COR-L47 (cell line): ENCODE results near the gene SLC35F4.
"Not testable (repeated sequence)": the region's sequence is repeated elsewhere in the genome, so short reads cannot be mapped to it uniquely, and the experiment has no call there.

Source experiments
- DNase-seq: peaks from one replicate; lab custom pipeline; 2025; lab: John Stamatoyannopoulos, UW

SLC35F4 gene

GRCh38 chr14:57725399-57726077, 140.4 kb downstream of the SLC35F4 start:
- DNase-seq = no peak

DNA sequence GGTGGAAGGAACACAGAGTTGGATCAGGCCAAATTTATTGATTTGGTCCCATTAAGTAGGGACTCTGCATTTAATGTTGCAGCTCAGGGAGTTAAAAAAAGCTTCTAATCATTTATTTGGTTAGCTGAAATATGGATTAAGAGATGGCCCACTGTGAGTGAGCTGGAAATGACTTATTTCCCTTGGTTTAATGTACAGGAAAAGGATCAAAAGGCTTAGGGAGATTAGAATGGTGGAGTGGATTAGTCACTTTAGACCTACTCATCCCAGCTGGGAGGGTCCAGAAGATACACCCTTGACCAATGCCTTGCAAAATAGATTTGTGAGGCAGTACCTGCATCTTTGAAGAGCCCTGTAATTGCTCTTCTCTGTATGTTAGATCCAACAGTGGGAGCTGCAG, 143.8 kb downstream of the SLC35F4 start:
- DNase-seq = not testable (repeated sequence)

- DNase-seq = peak; percentile 4
Observed at GRCh38 chr14:57714487-57714931, 151.4 kb downstream of the SLC35F4 start.

- no peak for DNase-seq
Observed at GRCh38 chr14:57712698-57713097, 153.2 kb downstream of the SLC35F4 start.

GRCh38 chr14:57712102-57712501, 153.8 kb downstream of the SLC35F4 start:
- no peak for DNase-seq

DNA sequence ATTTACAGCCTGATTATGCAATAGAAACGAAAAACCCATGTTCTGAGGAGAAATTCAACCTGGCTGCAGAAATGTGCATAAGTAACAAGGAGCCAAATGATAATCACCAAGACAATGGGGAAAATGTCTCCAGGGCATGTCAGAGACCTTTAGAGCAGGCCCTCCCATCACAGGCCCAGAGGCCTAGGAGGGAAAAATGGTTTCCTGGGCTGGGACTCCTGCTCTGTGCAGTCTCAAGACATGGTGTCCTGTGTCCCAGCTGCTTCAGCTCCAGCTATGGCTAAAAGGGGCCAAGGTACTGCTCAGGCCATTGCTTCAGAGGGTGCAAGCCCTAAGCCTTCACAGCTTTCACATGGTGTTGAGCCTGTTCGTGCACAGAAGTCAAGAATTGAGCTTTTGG, 156.0 kb downstream of the SLC35F4 start:
- DNase-seq = no peak

- not testable (repeated sequence) for DNase-seq
Observed at GRCh38 chr14:57709086-57709485, 156.8 kb downstream of the SLC35F4 start.

GRCh38 chr14:57707219-57707618, 158.7 kb downstream of the SLC35F4 start:
- DNase-seq = no peak

GRCh38 chr14:57704763-57705162, 161.1 kb downstream of the SLC35F4 start:
- DNase-seq = no peak

DNA sequence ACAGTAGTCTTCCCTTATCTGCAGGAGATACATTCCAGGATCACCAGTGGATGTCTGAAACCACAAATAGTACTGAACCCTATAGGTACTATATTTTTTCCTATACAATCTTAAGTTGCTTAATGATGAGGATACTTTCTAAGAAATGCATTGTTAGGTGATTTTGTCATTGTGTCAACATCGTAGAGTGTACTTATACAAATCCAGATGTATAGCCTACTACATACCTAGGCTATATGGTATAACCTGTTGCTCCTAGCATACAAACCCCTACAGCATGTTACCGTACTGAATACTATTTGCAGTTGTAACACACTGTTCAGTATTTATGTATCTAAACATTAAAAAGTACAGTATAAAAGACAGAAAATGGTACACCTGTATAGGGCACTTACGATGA, 165.9 kb downstream of the SLC35F4 start:
- DNase-seq = no peak

DNA sequence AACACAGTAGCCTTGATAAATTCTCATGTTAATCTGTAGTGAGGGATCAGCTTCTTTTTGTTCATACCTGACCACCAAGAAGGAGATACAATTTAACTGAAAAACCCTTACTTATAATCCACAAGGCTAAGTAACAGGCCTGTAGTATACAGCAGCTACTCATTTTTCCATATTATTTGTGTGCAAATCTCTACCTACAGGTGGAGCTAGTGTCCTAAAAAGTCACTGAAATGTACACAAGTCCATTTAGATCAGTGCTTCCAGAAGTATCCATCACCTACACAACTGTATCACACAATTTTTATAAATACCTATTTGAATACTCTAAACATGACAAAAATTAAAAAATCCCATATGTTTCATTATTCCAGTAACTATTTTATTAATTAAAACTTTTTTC, 173.2 kb downstream of the SLC35F4 start:
- DNase-seq = peak; percentile 24

DNA sequence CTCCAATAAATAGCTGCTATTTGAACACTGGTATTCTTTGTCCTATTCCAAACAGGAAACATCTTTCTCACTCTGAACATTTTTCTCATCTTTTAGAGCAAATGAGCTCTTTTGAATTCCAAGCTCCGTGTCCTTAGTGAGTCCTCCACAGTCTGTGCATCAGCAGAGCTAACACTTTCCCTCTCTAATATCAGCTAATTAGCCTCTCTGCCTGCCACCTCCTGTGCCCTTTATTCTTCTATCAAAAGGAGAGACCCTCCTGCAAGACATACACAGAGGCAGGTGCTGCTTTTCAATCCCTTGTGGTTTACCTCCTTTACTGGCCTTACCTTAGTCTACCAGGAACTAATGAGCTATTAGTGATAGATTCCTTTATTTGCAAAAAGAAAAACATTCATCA, 178.5 kb downstream of the SLC35F4 start:
- no peak for DNase-seq

DNA sequence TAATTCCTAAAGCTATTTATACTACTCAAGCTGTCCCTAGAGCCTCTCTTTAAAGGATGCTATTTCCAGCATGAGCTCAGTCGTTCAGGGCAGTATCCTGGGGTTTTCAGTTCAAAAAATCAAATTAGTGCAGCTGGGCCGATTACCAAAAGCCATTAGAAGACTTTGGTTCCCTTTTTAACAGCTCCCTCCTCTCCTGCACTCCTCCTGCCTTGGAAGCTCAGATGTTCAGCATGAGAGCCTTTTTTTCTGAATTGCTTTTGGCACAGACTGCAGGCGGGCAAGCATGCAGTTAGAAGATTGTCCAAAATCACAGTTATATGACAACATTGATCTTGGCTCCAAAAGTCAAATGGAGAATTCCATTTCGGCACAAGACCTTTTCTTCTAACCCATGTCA, 179.6 kb downstream of the SLC35F4 start:
- peak; percentile 12 for DNase-seq

DNA sequence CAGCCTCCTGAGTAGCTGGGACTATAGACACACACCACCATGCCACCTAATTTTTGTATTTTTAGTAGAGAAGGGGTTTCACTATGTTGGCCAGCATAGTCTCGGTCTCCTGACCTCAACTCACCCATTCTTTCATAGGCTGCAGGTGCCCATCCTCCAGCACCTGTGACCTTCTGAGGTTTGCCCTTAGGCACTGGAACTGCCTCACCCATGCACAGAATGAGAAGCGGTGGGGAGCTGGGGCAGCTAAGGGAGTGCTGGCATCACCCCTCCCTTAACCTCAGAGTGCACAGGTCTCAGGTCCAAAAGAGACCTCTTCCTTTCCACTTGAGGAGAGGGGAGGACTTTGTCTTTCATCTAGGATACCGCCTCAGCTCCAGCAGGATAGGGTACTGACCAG, 194.9 kb downstream of the SLC35F4 start:
- DNase-seq = no peak

DNA sequence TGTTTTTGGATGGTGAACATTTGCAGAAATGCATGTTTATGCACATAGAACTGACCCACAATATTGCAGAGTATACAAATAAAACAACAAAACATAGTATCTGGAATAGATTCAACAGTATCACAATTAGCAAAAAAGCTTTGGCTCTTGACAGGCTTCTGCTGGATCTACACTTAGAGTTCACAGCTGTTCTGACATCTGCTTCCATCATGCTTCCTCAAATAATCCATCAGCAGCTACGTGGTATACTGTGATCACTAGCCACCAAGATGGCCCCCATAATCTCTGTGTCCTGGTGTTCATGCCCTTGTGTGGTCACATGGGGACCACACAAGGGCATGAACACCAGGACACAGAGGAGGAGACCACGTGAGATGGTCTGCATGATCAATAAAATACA, 205.7 kb downstream of the SLC35F4 start:
- DNase-seq = no peak

DNA sequence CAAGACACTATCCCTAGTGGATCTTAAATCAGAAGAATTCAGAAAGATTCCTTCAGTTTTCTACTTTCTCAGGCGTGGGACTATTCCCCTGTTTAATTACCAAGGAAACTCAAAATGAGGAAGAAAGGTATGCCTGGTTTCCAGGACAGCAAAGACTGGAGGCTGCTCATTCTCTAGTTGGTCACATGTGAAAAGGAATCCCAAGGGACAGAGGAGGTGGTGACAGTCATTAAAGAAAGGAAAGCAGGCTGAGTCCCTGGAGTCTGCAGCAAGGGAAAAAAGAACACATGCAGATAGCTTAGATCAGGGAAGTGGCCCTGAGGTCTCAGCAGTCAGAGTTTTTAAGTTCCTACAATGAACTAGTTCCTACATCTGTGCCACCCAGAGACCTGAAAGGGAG, 206.8 kb downstream of the SLC35F4 start:
- no peak for DNase-seq

DNA sequence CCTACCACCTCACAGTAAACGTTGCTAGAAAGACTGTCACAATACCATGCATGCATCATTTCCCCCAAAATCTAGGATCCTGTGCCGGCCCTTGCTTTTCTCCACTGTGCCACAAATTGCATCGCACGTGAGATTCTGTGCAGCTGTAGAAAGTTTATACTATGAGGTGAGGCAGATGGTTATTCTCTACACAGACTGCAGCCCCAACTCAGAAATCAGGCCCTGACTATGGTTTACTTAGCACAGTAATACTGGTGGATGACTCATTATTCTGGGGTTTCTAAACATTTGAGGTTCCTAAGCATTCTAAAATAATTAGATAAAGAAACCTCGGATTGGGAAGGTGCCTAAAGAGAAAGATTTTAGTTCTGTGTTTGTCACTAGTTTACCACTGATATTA, 208.4 kb downstream of the SLC35F4 start:
- no peak for DNase-seq

GRCh38 chr14:57656853-57657252, 209.0 kb downstream of the SLC35F4 start:
- DNase-seq = no peak

- DNase-seq = no peak
Observed at GRCh38 chr14:57652769-57653168, 213.1 kb downstream of the SLC35F4 start.

DNA sequence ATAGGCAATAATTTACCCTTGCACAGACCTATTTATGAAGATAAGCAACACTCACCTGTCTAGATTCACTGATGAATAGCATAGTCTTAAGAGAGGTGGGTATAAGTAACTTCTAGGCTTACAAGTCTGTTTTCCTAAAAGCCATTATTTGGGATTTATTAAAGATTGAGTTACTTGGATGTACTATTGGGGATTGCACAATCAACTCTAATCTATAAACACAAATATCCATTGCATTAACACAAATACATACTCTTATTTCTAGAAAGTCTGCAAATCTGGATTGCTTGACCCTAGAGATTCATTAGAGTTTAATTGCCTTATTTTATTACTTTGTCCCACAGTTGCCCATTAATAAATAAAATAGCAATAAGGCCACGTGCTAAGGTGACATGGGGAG, 224.1 kb downstream of the SLC35F4 start:
- DNase-seq = no peak

DNA sequence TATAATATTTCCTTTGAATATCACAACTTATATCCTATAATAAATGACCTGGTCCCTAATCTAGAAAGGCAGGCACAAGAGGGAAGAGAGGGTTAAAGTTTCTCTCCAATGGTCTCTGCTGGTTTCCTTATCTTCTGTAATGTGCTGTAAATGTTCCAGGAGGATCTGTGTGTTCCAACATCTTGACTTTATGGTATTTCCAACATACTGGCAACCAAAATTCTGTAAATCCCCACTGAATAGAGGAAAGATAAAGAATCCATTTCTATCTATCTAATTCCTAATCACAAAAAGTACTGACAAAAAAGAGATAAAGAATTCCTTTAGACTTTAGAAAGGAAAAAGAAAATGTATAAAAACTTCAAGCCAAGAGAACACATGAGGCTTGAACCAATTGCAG, 225.9 kb downstream of the SLC35F4 start:
- DNase-seq = no peak

DNA sequence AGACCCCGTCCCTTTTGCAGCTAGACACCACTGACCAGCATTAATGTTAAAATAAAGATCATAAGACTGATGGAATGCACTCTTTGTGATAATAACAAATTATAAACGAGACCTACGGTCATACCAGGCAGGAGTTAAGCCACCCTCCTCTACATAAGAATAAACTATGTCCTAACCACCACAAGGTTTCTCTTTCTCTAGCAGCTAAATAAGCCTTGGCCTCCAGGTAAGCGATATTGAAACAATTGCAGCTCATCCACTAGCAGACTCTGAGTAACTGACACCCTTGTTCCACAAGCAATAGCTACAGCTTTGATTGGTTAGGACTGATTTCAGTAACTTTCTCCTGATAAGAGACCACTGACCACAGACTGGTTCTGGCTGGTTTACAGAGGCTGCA, 228.0 kb downstream of the SLC35F4 start:
- no peak for DNase-seq

- no peak for DNase-seq
Observed at GRCh38 chr14:57634335-57634734, 231.6 kb downstream of the SLC35F4 start.

DNA sequence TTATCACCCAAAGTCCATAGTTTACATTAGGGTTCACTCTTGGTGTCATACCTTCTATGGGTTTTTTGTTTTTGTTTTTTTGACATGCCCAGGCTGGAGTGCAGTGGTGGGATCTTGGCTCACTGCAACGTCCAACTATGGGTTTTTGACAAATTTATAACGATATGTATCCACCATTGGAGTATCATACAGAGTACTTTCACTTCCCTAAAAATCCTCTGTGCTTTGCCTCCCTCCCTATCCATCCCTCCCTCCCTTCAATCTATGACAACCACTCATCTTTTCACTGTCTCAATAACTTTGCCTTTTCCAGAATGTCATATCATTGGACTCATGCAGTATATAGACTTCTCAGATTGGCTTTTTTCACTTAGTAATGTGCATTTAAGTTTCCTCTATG, 233.2 kb downstream of the SLC35F4 start:
- DNase-seq = no peak
